ENCODE measurements around the gene CNTRL.

CNTRL gene

DNA sequence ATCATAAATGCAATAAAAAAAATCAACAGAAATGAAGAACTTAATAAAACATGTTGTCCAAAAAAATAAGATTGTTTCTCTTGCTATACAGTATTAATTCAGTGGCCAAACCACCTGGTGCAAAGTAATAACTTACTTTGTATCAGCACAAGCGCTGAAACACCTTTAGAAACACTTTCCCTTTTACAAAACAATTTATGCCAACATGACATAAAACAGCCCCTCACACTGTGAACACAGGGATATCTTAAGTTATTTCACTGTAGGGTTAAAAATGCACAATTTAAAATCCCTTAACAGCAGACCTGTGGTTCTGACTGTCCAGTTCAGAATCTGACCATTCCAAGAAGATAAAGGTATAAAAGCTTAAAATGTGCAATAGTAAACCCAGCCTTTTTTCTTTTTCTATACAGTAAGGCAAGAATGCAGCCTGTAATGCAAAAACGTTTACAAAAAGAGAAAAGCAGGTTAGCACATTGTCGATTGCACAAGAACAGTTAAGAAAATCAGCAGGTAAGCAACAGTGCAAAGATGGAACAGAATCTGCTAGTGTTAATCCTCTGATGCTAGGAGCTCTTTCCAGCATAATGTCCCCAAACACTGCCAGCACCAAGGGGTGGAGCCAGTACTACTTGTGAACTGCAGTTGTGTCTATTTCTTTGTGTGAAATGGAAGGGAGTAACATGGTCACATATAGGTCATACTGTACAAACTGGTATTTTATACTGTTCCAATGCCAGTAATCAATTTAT lies 105.4 kb downstream of the CNTRL start:
- H3K36me3 ChIP-seq (ENCODE audit: insufficient read depth, insufficient read length, low read length) = peaks cover 49% of the 10 kb centered on the region
- H3K4me3 ChIP-seq (ENCODE audit: insufficient read length, low read depth) = no peak overlapping the region
- DNase-seq (ENCODE audit: low read depth, low spot score) = no peak
- H3K4me1 ChIP-seq (ENCODE audit: insufficient read depth, insufficient read length) = no peaks in the 10 kb centered on the region
- no peak overlapping the region for H3K9ac ChIP-seq (ENCODE audit: insufficient read length, low read depth)
- no peaks in the 10 kb centered on the region for H3K27me3 ChIP-seq (ENCODE audit: insufficient read depth, insufficient read length)
- TF ChIP-seq SUZ12 (IDR thresholded peaks at IDR 0.05; ENCODE audit: extremely low read depth, insufficient read depth, insufficient read length) (no peak), ZNF274 (IDR thresholded peaks at IDR 0.05; ENCODE audit: low read depth, low read length) (no peak), YY1 (IDR thresholded peaks at IDR 0.05; ENCODE audit: insufficient read depth, insufficient read length) (no peak)
- no peaks in the 10 kb centered on the region for H3K9me3 ChIP-seq (ENCODE audit: insufficient read depth, low read length)

DNA sequence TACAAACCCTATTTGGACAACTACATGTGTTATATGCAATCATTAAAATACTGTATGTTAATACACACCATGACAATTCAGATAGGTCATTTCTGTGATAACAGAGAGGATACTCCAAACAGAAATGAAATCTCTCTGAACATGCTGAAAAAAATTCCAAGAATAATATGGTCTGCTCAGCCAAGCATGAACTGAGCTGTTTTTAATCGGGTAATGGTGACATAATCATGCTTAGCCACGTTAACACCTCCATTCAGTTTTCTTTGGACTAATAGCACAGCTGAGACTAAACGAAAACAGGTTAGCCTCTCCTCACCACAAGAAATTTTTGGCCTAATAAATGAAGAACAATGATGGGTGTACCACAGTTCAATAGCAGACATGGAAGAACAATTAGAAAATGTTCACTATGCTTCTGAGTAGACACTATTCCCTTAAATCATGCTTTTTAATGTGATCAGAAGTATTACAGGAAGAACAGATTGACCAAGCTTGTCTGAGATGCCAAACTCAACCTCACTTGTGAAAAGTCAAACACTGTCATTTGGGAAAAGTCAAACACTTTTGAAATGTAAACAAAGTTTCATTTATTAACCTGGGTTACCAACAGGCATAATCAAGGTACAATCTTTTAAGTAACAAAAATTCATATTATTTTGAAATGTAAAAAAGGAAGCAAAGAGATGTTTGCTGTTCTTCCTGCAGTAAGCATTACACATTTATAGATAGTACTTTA lies 107.5 kb downstream of the CNTRL start:
- no peak overlapping the region for H3K9ac ChIP-seq (ENCODE audit: insufficient read length, low read depth)
- H3K27me3 ChIP-seq (ENCODE audit: insufficient read depth, insufficient read length) = no peaks in the 10 kb centered on the region
- H3K4me1 ChIP-seq (ENCODE audit: insufficient read depth, insufficient read length) = no peaks in the 10 kb centered on the region
- TF ChIP-seq SUZ12 (IDR thresholded peaks at IDR 0.05; ENCODE audit: extremely low read depth, insufficient read depth, insufficient read length) (no peak), ZNF274 (IDR thresholded peaks at IDR 0.05; ENCODE audit: low read depth, low read length) (no peak), YY1 (IDR thresholded peaks at IDR 0.05; ENCODE audit: insufficient read depth, insufficient read length) (no peak)
- DNase-seq (ENCODE audit: low read depth, low spot score) = no peak
- peaks cover 68% of the 10 kb centered on the region for H3K36me3 ChIP-seq (ENCODE audit: insufficient read depth, insufficient read length, low read length)
- no peaks in the 10 kb centered on the region for H3K9me3 ChIP-seq (ENCODE audit: insufficient read depth, low read length)
- H3K4me3 ChIP-seq (ENCODE audit: insufficient read length, low read depth) = no peak overlapping the region

GRCh38 chr9:121182989-121183388 lies 108.2 kb downstream of the CNTRL start:
- DNase-seq (ENCODE audit: low read depth, low spot score) = no peak
- Histone ChIP-seq H3K4me1 (ENCODE audit: insufficient read depth, insufficient read length) (no peaks in the 10 kb centered on the region), H3K9ac (ENCODE audit: insufficient read length, low read depth) (no peak overlapping the region), H3K36me3 (ENCODE audit: insufficient read depth, insufficient read length, low read length) (peaks cover 68% of the 10 kb centered on the region), H3K4me3 (ENCODE audit: insufficient read length, low read depth) (no peak overlapping the region), H3K27me3 (ENCODE audit: insufficient read depth, insufficient read length) (no peaks in the 10 kb centered on the region), H3K9me3 (ENCODE audit: insufficient read depth, low read length) (no peaks in the 10 kb centered on the region)
- TF ChIP-seq ZNF274 (IDR thresholded peaks at IDR 0.05; ENCODE audit: low read depth, low read length) = no peak

- H3K4me3 ChIP-seq (ENCODE audit: insufficient read length, low read depth) = no peak overlapping the region
- no peak for TF ChIP-seq SUZ12 (IDR thresholded peaks at IDR 0.05; ENCODE audit: extremely low read depth, insufficient read depth, insufficient read length)
- H3K36me3 ChIP-seq (ENCODE audit: insufficient read depth, insufficient read length, low read length) = peaks cover 61% of the 10 kb centered on the region
- no peak overlapping the region for H3K9ac ChIP-seq (ENCODE audit: insufficient read length, low read depth)
- no peak for DNase-seq (ENCODE audit: low read depth, low spot score)
- no peaks in the 10 kb centered on the region for H3K27me3 ChIP-seq (ENCODE audit: insufficient read depth, insufficient read length)
- no peaks in the 10 kb centered on the region for H3K9me3 ChIP-seq (ENCODE audit: insufficient read depth, low read length)
- no peaks in the 10 kb centered on the region for H3K4me1 ChIP-seq (ENCODE audit: insufficient read depth, insufficient read length)
Observed at GRCh38 chr9:121183666-121184423, 109.1 kb downstream of the CNTRL start.

DNA sequence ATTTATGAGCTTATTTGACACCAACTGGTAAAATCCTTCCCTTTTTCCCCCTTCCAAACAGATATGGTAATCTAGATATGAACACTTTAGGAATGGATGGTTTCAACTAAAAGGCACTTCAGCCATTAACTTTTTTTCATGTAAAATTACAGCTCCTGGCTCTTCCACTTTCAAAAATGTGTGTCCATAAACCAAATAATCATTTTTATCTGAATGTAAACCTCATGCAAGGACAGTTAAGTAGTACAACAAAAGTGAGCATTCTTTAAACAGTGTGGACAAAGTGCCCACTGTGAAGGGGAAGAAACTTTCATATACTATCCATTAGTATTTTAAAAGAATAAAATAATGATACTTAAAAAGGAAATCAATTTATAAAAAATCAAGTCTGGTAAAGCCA lies 109.7 kb downstream of the CNTRL start:
- DNase-seq (ENCODE audit: low read depth, low spot score) = no peak
- TF ChIP-seq SUZ12 (IDR thresholded peaks at IDR 0.05; ENCODE audit: extremely low read depth, insufficient read depth, insufficient read length) (no peak), YY1 (IDR thresholded peaks at IDR 0.05; ENCODE audit: insufficient read depth, insufficient read length) (no peak), ZNF274 (IDR thresholded peaks at IDR 0.05; ENCODE audit: low read depth, low read length) (no peak)
- peaks cover 58% of the 10 kb centered on the region for H3K36me3 ChIP-seq (ENCODE audit: insufficient read depth, insufficient read length, low read length)
- no peaks in the 10 kb centered on the region for H3K27me3 ChIP-seq (ENCODE audit: insufficient read depth, insufficient read length)
- H3K9ac ChIP-seq (ENCODE audit: insufficient read length, low read depth) = no peak overlapping the region
- H3K4me1 ChIP-seq (ENCODE audit: insufficient read depth, insufficient read length) = no peaks in the 10 kb centered on the region
- no peaks in the 10 kb centered on the region for H3K9me3 ChIP-seq (ENCODE audit: insufficient read depth, low read length)
- no peak overlapping the region for H3K4me3 ChIP-seq (ENCODE audit: insufficient read length, low read depth)

DNA sequence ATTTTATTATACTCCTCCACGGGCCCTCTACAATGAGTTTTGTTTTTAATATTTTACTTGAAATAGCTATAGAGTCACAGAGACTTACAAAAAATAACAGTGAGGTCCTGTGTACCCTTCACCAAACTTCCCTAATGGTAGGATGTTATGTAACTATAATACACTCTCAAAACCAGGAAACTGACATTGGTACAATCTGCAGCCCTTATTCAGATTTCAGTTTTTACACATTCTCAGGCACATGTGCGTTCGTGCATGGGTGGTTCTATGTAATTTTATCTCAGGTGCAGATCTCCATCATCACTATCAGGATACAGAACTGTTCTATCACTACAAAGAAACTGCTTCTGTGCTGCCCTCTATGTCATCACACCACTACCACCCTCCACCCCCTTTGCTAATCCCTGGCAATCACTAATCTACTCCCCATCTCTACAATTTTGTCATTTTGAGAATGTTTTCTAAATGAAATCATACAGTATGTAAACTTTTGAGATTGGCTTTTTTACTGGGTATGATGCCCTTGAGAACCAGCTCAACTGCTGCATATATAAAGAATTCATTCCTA lies 110.5 kb downstream of the CNTRL start:
- no peak for DNase-seq (ENCODE audit: low read depth, low spot score)
- no peak for TF ChIP-seq SUZ12 (IDR thresholded peaks at IDR 0.05; ENCODE audit: extremely low read depth, insufficient read depth, insufficient read length)
- Histone ChIP-seq H3K27me3 (ENCODE audit: insufficient read depth, insufficient read length) (no peaks in the 10 kb centered on the region), H3K9ac (ENCODE audit: insufficient read length, low read depth) (no peak overlapping the region), H3K4me3 (ENCODE audit: insufficient read length, low read depth) (no peak overlapping the region), H3K4me1 (ENCODE audit: insufficient read depth, insufficient read length) (no peaks in the 10 kb centered on the region), H3K9me3 (ENCODE audit: insufficient read depth, low read length) (no peaks in the 10 kb centered on the region), H3K36me3 (ENCODE audit: insufficient read depth, insufficient read length, low read length) (peaks cover 55% of the 10 kb centered on the region)

DNA sequence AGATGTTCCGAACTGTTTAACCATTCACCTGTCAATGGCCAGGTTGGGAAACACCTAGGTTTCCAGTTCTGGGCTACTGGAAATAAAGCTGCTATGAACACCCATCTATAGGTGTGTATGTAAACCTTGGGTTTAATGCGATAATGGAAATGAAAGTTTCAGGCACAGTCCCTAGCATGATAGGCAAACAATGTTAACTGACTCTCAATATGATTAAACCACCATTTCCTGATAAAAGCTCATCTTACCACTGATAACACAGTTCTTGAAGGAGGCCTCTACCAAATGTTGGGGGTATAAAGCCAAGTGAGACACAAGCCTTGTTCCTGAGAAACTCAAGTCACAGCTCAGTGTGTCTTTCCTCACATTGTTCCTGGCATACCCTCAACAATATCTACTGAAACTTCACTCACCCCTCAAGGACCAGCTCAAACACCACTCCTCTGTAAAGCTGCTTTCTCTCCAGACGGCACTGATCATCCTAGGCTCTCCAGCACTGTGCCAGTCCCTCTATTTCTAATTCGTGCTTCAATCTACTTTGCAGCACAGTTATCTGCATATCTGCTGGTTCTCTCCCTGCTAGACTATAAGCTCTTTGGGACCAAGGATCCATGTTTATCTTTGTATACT lies 111.1 kb downstream of the CNTRL start:
- Histone ChIP-seq H3K4me1 (ENCODE audit: insufficient read depth, insufficient read length) (no peaks in the 10 kb centered on the region), H3K9me3 (ENCODE audit: insufficient read depth, low read length) (no peaks in the 10 kb centered on the region), H3K36me3 (ENCODE audit: insufficient read depth, insufficient read length, low read length) (peaks cover 52% of the 10 kb centered on the region), H3K27me3 (ENCODE audit: insufficient read depth, insufficient read length) (no peaks in the 10 kb centered on the region), H3K4me3 (ENCODE audit: insufficient read length, low read depth) (no peak overlapping the region), H3K9ac (ENCODE audit: insufficient read length, low read depth) (no peak overlapping the region)
- no peak for DNase-seq (ENCODE audit: low read depth, low spot score)
- TF ChIP-seq SUZ12 (IDR thresholded peaks at IDR 0.05; ENCODE audit: extremely low read depth, insufficient read depth, insufficient read length) = no peak
- TF ChIP-seq ZNF274 (IDR thresholded peaks at IDR 0.05; ENCODE audit: low read depth, low read length) = no peak
- no peak for TF ChIP-seq YY1 (IDR thresholded peaks at IDR 0.05; ENCODE audit: insufficient read depth, insufficient read length)
